ENCODE measurements around the gene PRRX2.
"Not testable (repeated sequence)": the region's sequence is repeated elsewhere in the genome, so short reads cannot be mapped to it uniquely, and the experiment has no call there.

DNA sequence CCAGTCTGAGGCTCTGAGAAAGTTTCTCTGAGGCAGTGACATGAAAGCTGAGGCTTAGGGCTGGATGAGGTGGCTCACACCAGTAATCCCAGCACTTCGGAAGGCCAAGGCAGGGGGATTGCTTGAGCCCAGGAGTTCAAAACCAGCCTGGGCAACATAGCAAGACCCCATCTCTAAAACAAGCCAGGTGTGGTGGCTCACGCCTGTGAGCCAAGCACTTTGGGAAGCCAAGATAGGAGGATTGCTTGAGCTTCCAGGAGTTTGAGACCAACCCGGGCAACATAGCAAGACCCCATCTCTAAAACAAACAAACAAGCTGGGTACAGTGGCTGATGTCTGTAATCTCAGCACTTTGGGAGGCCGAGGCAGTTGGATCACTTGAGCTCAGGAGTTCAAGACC, 83.6 kb downstream of the PRRX2 start:
- TF ChIP-seq, protein P1, sequence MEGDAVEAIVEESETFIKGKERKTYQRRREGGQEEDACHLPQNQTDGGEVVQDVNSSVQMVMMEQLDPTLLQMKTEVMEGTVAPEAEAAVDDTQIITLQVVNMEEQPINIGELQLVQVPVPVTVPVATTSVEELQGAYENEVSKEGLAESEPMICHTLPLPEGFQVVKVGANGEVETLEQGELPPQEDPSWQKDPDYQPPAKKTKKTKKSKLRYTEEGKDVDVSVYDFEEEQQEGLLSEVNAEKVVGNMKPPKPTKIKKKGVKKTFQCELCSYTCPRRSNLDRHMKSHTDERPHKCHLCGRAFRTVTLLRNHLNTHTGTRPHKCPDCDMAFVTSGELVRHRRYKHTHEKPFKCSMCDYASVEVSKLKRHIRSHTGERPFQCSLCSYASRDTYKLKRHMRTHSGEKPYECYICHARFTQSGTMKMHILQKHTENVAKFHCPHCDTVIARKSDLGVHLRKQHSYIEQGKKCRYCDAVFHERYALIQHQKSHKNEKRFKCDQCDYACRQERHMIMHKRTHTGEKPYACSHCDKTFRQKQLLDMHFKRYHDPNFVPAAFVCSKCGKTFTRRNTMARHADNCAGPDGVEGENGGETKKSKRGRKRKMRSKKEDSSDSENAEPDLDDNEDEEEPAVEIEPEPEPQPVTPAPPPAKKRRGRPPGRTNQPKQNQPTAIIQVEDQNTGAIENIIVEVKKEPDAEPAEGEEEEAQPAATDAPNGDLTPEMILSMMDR (IDR thresholded peaks at IDR 0.05) = not testable (repeated sequence)
- not testable (repeated sequence) for TF ChIP-seq EZH2 (IDR thresholded peaks at IDR 0.05; ENCODE audit: borderline replicate concordance, insufficient read depth, low read depth, low read length, poor library complexity, severe bottlenecking)
